SK-N-SH treated with all-trans-retinoic acid at 6 μM for 48 hours (cell line): ENCODE results near the gene SVIL.

Source experiments
- RARB ChIP-seq: fragments of 250-450 bp; sonication (Bioruptor Pico); IDR thresholded peaks from 2 replicates; pipeline ENCODE4 v1.8.0; 2021; ENCODE audit warnings: mild to moderate bottlenecking, moderate library complexity
- ZFP30 ChIP-seq: fragments of 450-650 bp; formaldehyde crosslinking; IDR thresholded peaks from 2 replicates; pipeline ENCODE4 v1.5.0; 2022; ENCODE audit warnings: mild to moderate bottlenecking, moderate library complexity
- ZNF565 ChIP-seq: fragments of 450-650 bp; formaldehyde crosslinking; conservative IDR thresholded peaks from 2 replicates; pipeline ENCODE4 v1.5.0; 2020; ENCODE audit warnings: low read depth, mild to moderate bottlenecking, moderate library complexity
- ZNF70 ChIP-seq: fragments of 450-650 bp; formaldehyde crosslinking; IDR thresholded peaks from 2 replicates; pipeline ENCODE4 v1.5.0; 2020; ENCODE audit warnings: mild to moderate bottlenecking, moderate library complexity
- ZNF8 ChIP-seq: fragments of 450-650 bp; formaldehyde crosslinking; IDR thresholded peaks from 2 replicates; pipeline ENCODE4 v1.5.0; 2020; ENCODE audit warnings: mild to moderate bottlenecking, moderate library complexity
- TF ChIP-seq, protein P1 (sequence below): fragments of 250-450 bp; sonication (Bioruptor Pico); IDR thresholded peaks from 2 replicates; pipeline ENCODE4 v1.5.1; 2021; ENCODE audit warnings: mild to moderate bottlenecking, moderate library complexity

- no peak for TF ChIP-seq ZNF8
- TF ChIP-seq, protein P1, sequence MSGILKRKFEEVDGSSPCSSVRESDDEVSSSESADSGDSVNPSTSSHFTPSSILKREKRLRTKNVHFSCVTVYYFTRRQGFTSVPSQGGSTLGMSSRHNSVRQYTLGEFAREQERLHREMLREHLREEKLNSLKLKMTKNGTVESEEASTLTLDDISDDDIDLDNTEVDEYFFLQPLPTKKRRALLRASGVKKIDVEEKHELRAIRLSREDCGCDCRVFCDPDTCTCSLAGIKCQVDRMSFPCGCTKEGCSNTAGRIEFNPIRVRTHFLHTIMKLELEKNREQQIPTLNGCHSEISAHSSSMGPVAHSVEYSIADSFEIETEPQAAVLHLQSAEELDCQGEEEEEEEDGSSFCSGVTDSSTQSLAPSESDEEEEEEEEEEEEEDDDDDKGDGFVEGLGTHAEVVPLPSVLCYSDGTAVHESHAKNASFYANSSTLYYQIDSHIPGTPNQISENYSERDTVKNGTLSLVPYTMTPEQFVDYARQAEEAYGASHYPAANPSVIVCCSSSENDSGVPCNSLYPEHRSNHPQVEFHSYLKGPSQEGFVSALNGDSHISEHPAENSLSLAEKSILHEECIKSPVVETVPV (CRISPR knock-in tag): no peak
- TF ChIP-seq ZNF565 (CRISPR knock-in tag): no peak
- TF ChIP-seq ZNF70 (CRISPR knock-in tag): no peak
- no peak for TF ChIP-seq RARB (CRISPR knock-in tag)
- TF ChIP-seq ZFP30 (CRISPR knock-in tag): no peak
Measured at GRCh38 chr10:29667191-29667590, 32.4 kb upstream of the SVIL start.
